Right lobe of liver (tissue), 4 donors: ENCODE results near the gene MDFIC2.

Source experiments
- POLR2A ChIP-seq: fragments of 450-650 bp; IDR thresholded peaks from one replicate; pipeline ENCODE4 v1.6.1; 2017; ENCODE audit warnings: antibody characterized with exemption, mild to moderate bottlenecking
- TF ChIP-seq, protein P1 (sequence below), 4 donors: fragments of 200-600 bp in 3 of 4; fragments of 450-650 bp in 1 of 4; IDR thresholded peaks; one replicate each; pipeline versions ENCODE4 v1.5.1 to v1.8.0; 2016 to 2022; ENCODE audit warnings: antibody characterized with exemption in 4 of 4, mild to moderate bottlenecking in 2 of 4
- donor health status: DM: no; HTN: no; CAD: no.
- donor health status: DM: no; HTN: no; CAD: no.
- donor health status: DM: no; HTN: yes; CAD: no.

GRCh38 chr3:70150599-70150998, 161.8 kb downstream of the MDFIC2 start:
- TF ChIP-seq, protein P1, sequence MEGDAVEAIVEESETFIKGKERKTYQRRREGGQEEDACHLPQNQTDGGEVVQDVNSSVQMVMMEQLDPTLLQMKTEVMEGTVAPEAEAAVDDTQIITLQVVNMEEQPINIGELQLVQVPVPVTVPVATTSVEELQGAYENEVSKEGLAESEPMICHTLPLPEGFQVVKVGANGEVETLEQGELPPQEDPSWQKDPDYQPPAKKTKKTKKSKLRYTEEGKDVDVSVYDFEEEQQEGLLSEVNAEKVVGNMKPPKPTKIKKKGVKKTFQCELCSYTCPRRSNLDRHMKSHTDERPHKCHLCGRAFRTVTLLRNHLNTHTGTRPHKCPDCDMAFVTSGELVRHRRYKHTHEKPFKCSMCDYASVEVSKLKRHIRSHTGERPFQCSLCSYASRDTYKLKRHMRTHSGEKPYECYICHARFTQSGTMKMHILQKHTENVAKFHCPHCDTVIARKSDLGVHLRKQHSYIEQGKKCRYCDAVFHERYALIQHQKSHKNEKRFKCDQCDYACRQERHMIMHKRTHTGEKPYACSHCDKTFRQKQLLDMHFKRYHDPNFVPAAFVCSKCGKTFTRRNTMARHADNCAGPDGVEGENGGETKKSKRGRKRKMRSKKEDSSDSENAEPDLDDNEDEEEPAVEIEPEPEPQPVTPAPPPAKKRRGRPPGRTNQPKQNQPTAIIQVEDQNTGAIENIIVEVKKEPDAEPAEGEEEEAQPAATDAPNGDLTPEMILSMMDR (IDR thresholded peaks at IDR 0.05) = no peak
- no peak for TF ChIP-seq POLR2A
